ENCODE data around the gene GLO1. TPM values are rescaled to one million over a fixed set of nuclear protein-coding genes. Genes with fewer than 3 reads are reported as not detected.

The GLO1 gene
- total RNA-seq, 1 donor, result 154 TPM

- no peak for DNase-seq (ENCODE audit: low read depth)
- TF ChIP-seq CTCF (IDR thresholded peaks at IDR 0.05; ENCODE audit: insufficient read depth, low read depth, low read length), result no peak
- no peak overlapping the region for H3K4me3 ChIP-seq (ENCODE audit: low read depth, low read length)
Measured at GRCh38 chr6:38696345-38696744, 6.6 kb downstream of the GLO1 start.

- H3K4me3 ChIP-seq (ENCODE audit: low read depth, low read length), result no peak overlapping the region
- TF ChIP-seq CTCF (IDR thresholded peaks at IDR 0.05; ENCODE audit: insufficient read depth, low read depth, low read length), result no peak
- no peak for DNase-seq (ENCODE audit: low read depth)
Measured at GRCh38 chr6:38695933-38696332, 7.0 kb downstream of the GLO1 start.

DNA sequence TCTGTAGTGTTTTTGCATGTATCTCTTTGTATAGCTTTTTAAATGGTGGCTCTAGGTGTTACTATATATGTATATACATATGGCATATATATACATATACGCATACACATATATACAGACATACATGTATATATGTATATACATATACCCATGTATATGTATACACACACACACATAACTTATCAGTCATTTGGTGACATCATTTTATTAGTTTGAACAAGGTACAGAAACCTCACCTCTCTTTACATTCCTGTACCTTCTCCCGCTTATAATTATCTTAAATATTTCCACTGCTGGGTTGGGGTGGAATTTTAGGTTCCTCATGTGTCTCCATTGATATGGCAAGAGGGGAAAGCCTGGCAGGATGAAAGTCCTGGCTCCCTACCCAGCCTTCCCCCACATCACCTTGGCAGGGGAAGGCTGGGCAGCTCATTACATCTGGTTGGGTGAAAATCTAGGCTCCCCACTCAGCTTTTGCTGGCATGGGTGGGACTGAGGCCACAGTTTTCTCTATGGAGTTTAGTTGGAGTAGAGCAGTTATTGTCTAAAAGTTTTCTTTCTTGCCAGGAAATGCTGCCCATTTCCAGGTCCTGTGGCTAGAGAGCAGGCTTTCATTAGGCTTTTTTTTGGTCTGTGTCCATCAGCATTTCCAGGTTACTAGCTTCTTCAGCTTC lies 7.6 kb downstream of the GLO1 start:
- no peak overlapping the region for H3K4me3 ChIP-seq (ENCODE audit: low read depth, low read length)
- no peak for DNase-seq (ENCODE audit: low read depth)
- no peak for TF ChIP-seq CTCF (IDR thresholded peaks at IDR 0.05; ENCODE audit: insufficient read depth, low read depth, low read length)

- no peak for TF ChIP-seq CTCF (IDR thresholded peaks at IDR 0.05; ENCODE audit: insufficient read depth, low read depth, low read length)
- no peak overlapping the region for H3K4me3 ChIP-seq (ENCODE audit: low read depth, low read length)
- DNase-seq (ENCODE audit: low read depth), result no peak
Measured at GRCh38 chr6:38688579-38689087, 14.3 kb downstream of the GLO1 start.

- DNase-seq (ENCODE audit: low read depth), result no peak
- H3K4me3 ChIP-seq (ENCODE audit: low read depth, low read length), result no peak overlapping the region
- TF ChIP-seq CTCF (IDR thresholded peaks at IDR 0.05; ENCODE audit: insufficient read depth, low read depth, low read length), result no peak
Measured at GRCh38 chr6:38687549-38687948, 15.4 kb downstream of the GLO1 start.

DNA sequence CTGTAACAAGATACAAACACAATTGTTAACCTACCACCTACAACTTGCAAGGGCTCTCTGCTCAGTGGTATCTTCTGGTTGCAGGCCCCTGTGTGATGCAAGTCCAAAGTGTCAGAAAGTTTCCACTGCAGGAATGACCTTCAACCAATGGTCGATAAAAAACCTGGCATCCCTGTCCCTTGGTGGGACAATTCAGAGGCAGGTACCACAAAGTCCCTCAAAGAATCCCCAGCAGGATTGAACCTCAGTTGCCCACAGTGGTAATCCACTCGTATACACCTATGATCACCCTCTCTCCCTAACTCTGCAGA lies 15.9 kb downstream of the GLO1 start:
- no peak overlapping the region for H3K4me3 ChIP-seq (ENCODE audit: low read depth, low read length)
- no peak for DNase-seq (ENCODE audit: low read depth)
- no peak for TF ChIP-seq CTCF (IDR thresholded peaks at IDR 0.05; ENCODE audit: insufficient read depth, low read depth, low read length)
